ENCODE results near the gene HPS5.

GRCh38 chr11:18330921-18331320, 9.0 kb upstream of the HPS5 start:
- TF ChIP-seq CTCF (conservative IDR thresholded peaks at IDR 0.05; ENCODE audit: low read length) (no peak), EZH2phosphoT487 (IDR thresholded peaks at IDR 0.05; ENCODE audit: borderline replicate concordance, low read depth, low read length) (no peak)

Measured in OCI-LY7 (cell line).